Right atrium auricular region (tissue), 2 donors: Measurements from ENCODE around the gene KANK4. TPM values are rescaled to one million over a fixed set of nuclear protein-coding genes. Genes with fewer than 3 reads are reported as not detected.

Experiments
- DNase-seq: peaks from one replicate; pipeline ENCODE4 v3.0.0-alpha.2; 2019; ENCODE audit warnings: low spot score
- H3K27ac ChIP-seq, 2 donors: fragments of 200-600 bp; sonication (generic); 1 replicate in 1 of 2; 2 replicates in 1 of 2; pipeline ENCODE4 v1.5.1; 2016 to 2019
- H3K27me3 ChIP-seq, 2 donors: fragments of 200-600 bp; sonication (generic); one replicate each; pipeline versions ENCODE4 v1.5.1 to v1.6.0; 2017 to 2019
- H3K36me3 ChIP-seq: fragments of 200-600 bp; sonication (generic); one replicate; pipeline ENCODE4 v1.5.1; 2016
- H3K4me1 ChIP-seq, 2 donors: fragments of 200-600 bp; sonication (generic); one replicate each; pipeline versions ENCODE4 v1.5.1 to v1.6.0; 2017 to 2019
- H3K4me3 ChIP-seq, 2 donors: fragments of 200-600 bp; sonication (generic); 1 replicate in 1 of 2; 2 replicates in 1 of 2; pipeline ENCODE4 v1.5.1; 2017 to 2019; ENCODE audit warnings: mild to moderate bottlenecking in 1 of 2, moderate library complexity in 1 of 2
- H3K9me3 ChIP-seq, 2 donors: fragments of 200-600 bp; sonication (generic); one replicate each; pipeline ENCODE4 v1.5.1; 2019
- CTCF ChIP-seq, 2 donors: fragments of 200-600 bp; sonication (generic); IDR thresholded peaks; one replicate each; pipeline ENCODE4 v1.5.1; 2019; ENCODE audit warnings: antibody characterized with exemption in 2 of 2
- total RNA-seq, 2 donors: library from RNA; depleted of rRNA; stranded (reverse); fragments of >200 nt; gene quantifications; one replicate each; pipeline ENCODE4 v1.1.0, GENCODE V29; 2016

KANK4 gene
- total RNA-seq, 2 donors from 2014 or later = 0.12 to 0.63 TPM

- H3K27me3 ChIP-seq = no peaks in the 10 kb centered on the region
- no peak overlapping the region for H3K4me3 ChIP-seq
- no peaks in the 10 kb centered on the region for H3K9me3 ChIP-seq
- H3K36me3 ChIP-seq = no peaks in the 10 kb centered on the region
- TF ChIP-seq CTCF (IDR thresholded peaks at IDR 0.05) = no peak
- no peak overlapping the region for H3K27ac ChIP-seq
- peaks cover 0 to 8% of the 10 kb centered on the region in 2 donors for H3K4me1 ChIP-seq
- no peak for DNase-seq
These were observed 80.7 kb downstream of the KANK4 start for GRCh38 chr1:62238507-62238906.

GRCh38 chr1:62237950-62238374, 81.3 kb downstream of the KANK4 start:
- H3K36me3 ChIP-seq = no peaks in the 10 kb centered on the region
- H3K9me3 ChIP-seq = no peaks in the 10 kb centered on the region
- H3K4me1 ChIP-seq = peaks cover 0 to 8% of the 10 kb centered on the region in 2 donors
- H3K4me3 ChIP-seq = no peak overlapping the region
- no peak overlapping the region for H3K27ac ChIP-seq
- H3K27me3 ChIP-seq = no peaks in the 10 kb centered on the region
- DNase-seq = no peak
- no peak for TF ChIP-seq CTCF (IDR thresholded peaks at IDR 0.05)

GRCh38 chr1:62237361-62237760, 81.9 kb downstream of the KANK4 start:
- Histone ChIP-seq H3K27ac (no peak overlapping the region), H3K27me3 (no peaks in the 10 kb centered on the region), H3K36me3 (no peaks in the 10 kb centered on the region), H3K4me1 (peaks cover 0 to 8% of the 10 kb centered on the region in 2 donors), H3K9me3 (no peaks in the 10 kb centered on the region), H3K4me3 (no peak overlapping the region)
- no peak for TF ChIP-seq CTCF (IDR thresholded peaks at IDR 0.05)
- DNase-seq = no peak

- Histone ChIP-seq H3K27ac (no peak overlapping the region), H3K4me1 (no peaks in the 10 kb centered on the region), H3K4me3 (no peak overlapping the region), H3K27me3 (no peaks in the 10 kb centered on the region), H3K36me3 (no peaks in the 10 kb centered on the region), H3K9me3 (no peaks in the 10 kb centered on the region)
- TF ChIP-seq CTCF (IDR thresholded peaks at IDR 0.05) = no peak
- no peak for DNase-seq
These were observed 83.7 kb downstream of the KANK4 start for GRCh38 chr1:62235576-62235975.

GRCh38 chr1:62234688-62235087, 84.5 kb downstream of the KANK4 start:
- no peak for TF ChIP-seq CTCF (IDR thresholded peaks at IDR 0.05)
- H3K27me3 ChIP-seq = no peaks in the 10 kb centered on the region
- no peak overlapping the region for H3K4me3 ChIP-seq
- no peak overlapping the region for H3K27ac ChIP-seq
- H3K4me1 ChIP-seq = no peaks in the 10 kb centered on the region
- no peaks in the 10 kb centered on the region for H3K36me3 ChIP-seq
- no peak for DNase-seq
- no peaks in the 10 kb centered on the region for H3K9me3 ChIP-seq

- H3K36me3 ChIP-seq = no peaks in the 10 kb centered on the region
- no peak overlapping the region for H3K27ac ChIP-seq
- TF ChIP-seq CTCF (IDR thresholded peaks at IDR 0.05) = no peak
- no peaks in the 10 kb centered on the region for H3K27me3 ChIP-seq
- H3K4me3 ChIP-seq = no peak overlapping the region
- no peaks in the 10 kb centered on the region for H3K9me3 ChIP-seq
- H3K4me1 ChIP-seq = no peaks in the 10 kb centered on the region
- DNase-seq = no peak
These were observed 85.2 kb downstream of the KANK4 start for GRCh38 chr1:62233926-62234450.
